ENCODE results near the gene FAM168A.
"Not testable (repeated sequence)": the region's sequence is repeated elsewhere in the genome, so short reads cannot be mapped to it uniquely, and the experiment has no call there.

Gene FAM168A

GRCh38 chr11:73475549-73476095, 122.3 kb downstream of the FAM168A start:
- no peak for DNase-seq (ENCODE audit: low read depth in 2 of 2, low spot score in 1 of 2)

GRCh38 chr11:73473252-73473651, 124.7 kb downstream of the FAM168A start:
- no peak for DNase-seq (ENCODE audit: low read depth in 2 of 2, low spot score in 1 of 2)

- not testable (repeated sequence) for DNase-seq (ENCODE audit: low read depth in 2 of 2, low spot score in 1 of 2)
Measured at GRCh38 chr11:73470036-73470612, 127.8 kb downstream of the FAM168A start.

GRCh38 chr11:73469401-73469800, 128.5 kb downstream of the FAM168A start:
- DNase-seq (ENCODE audit: low read depth in 2 of 2, low spot score in 1 of 2), result no peak

GRCh38 chr11:73468590-73469161, 129.2 kb downstream of the FAM168A start:
- DNase-seq (ENCODE audit: low read depth in 2 of 2, low spot score in 1 of 2), result no peak

GRCh38 chr11:73467505-73467904, 130.4 kb downstream of the FAM168A start:
- no peak for DNase-seq (ENCODE audit: low read depth in 2 of 2, low spot score in 1 of 2)

GRCh38 chr11:73466643-73467042, 131.3 kb downstream of the FAM168A start:
- DNase-seq (ENCODE audit: low read depth in 2 of 2, low spot score in 1 of 2), result no peak

GRCh38 chr11:73465871-73466270, 132.0 kb downstream of the FAM168A start:
- DNase-seq (ENCODE audit: low read depth in 2 of 2, low spot score in 1 of 2), result no peak

GRCh38 chr11:73465023-73465675, 132.8 kb downstream of the FAM168A start:
- no peak for DNase-seq (ENCODE audit: low read depth in 2 of 2, low spot score in 1 of 2)

GRCh38 chr11:73464347-73464746, 133.6 kb downstream of the FAM168A start:
- no peak for DNase-seq (ENCODE audit: low read depth in 2 of 2, low spot score in 1 of 2)

GRCh38 chr11:73463359-73463758, 134.6 kb downstream of the FAM168A start:
- no peak for DNase-seq (ENCODE audit: low read depth in 2 of 2, low spot score in 1 of 2)

GRCh38 chr11:73461964-73462363, 135.9 kb downstream of the FAM168A start:
- no peak for DNase-seq (ENCODE audit: low read depth in 2 of 2, low spot score in 1 of 2)

GRCh38 chr11:73461335-73461840, 136.5 kb downstream of the FAM168A start:
- no peak for DNase-seq (ENCODE audit: low read depth in 2 of 2, low spot score in 1 of 2)

- no peak for DNase-seq (ENCODE audit: low read depth in 2 of 2, low spot score in 1 of 2)
Measured at GRCh38 chr11:73458201-73458600, 139.7 kb downstream of the FAM168A start.

GRCh38 chr11:73454987-73455386, 142.9 kb downstream of the FAM168A start:
- no peak for DNase-seq (ENCODE audit: low read depth in 2 of 2, low spot score in 1 of 2)

- DNase-seq (ENCODE audit: low read depth in 2 of 2, low spot score in 1 of 2), result no peak
Measured at GRCh38 chr11:73453562-73453961, 144.3 kb downstream of the FAM168A start.

- DNase-seq (ENCODE audit: low read depth in 2 of 2, low spot score in 1 of 2), result no peak
Measured at GRCh38 chr11:73452726-73453125, 145.2 kb downstream of the FAM168A start.

GRCh38 chr11:73451896-73452295, 146.0 kb downstream of the FAM168A start:
- no peak for DNase-seq (ENCODE audit: low read depth in 2 of 2, low spot score in 1 of 2)

- DNase-seq (ENCODE audit: low read depth in 2 of 2, low spot score in 1 of 2), result no peak
Measured at GRCh38 chr11:73446766-73447165, 151.1 kb downstream of the FAM168A start.

- no peak for DNase-seq (ENCODE audit: low read depth in 2 of 2, low spot score in 1 of 2)
Measured at GRCh38 chr11:73445980-73446379, 151.9 kb downstream of the FAM168A start.

GRCh38 chr11:73439002-73439843, 158.7 kb downstream of the FAM168A start:
- no peak for DNase-seq (ENCODE audit: low read depth in 2 of 2, low spot score in 1 of 2)

Measured in stimulated activated CD8-positive, alpha-beta memory T cell treated with anti-CD3 and anti-CD28 coated beads, Interleukin-4, amount 100 ng/mL, for 4 hours (primary cell).